GM18520 (cell line): ENCODE data around the gene C16orf74.
A peak's percentile ranks its signal among the peaks of the same experiment; 100 is the strongest.

ENCODE experiments used
- ATAC-seq: cut with Tn5 transposase; IDR thresholded peaks from one replicate; pipeline ENCODE4 v1.9.1; 2021; ENCODE audit not compliant: unreplicated experiment

The C16orf74 gene

DNA sequence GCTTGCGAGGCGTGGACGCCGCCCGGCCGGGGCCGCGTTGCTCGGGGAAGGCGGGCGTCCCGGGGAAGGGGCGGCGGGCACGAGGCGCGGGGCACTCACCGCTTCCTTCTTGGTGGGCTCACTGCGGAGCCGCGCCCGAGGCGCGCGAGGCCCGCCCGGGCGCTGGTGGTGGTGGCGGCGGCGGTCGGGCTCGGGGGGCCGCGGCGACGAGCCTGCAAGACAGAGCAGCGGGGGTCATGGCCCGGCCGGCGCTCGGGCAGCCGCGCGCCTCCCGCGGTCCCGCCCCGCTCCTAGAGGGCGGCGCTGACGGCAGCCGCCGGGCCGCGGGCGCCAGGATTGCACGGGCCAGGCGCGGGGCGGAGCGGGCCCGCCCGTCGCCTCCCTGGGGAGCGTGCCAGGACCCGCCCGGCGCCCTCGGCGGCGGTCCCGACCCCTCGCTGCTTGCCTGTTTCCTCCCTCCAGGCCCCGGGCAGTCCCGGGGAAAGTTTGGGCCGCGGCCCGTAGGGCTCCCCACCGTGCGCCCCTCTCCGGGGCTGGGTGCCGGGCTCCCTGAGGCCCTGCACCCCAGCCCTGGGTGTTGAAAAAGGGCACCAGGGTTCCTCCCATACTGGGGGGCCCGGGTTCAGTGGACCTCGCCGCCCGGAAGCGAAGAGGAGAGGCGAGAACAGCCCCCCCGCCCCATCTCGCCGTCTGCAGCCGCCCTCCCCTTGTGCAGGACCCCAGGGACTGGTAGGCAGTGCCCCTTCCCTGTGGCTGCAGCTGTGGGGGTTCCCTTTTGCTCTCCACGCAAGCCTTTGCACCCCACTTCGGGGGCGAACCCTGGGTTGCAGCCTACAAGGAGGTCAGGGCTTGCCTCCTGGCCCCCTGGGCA lies at the start of gene C16orf74:
TSS of gene C16orf74 (minus strand) at position 270 of the 871 bp plus-strand sequence. CDS start 15,879 bp downstream, outside the sequence.
- ATAC-seq: no peak

GRCh38 chr16:85800321-85800669 lies 49.4 kb upstream of the C16orf74 start:
- no peak for ATAC-seq

- ATAC-seq: peak; percentile 52
These were observed 48.8 kb upstream of the C16orf74 start, which contains the start of the genes COX4I1 and EMC8 for GRCh38 chr16:85799497-85800320. COX4I1 (plus strand) TSS chr16:85799695; CDS start chr16:85801206, 1,511 bp downstream. EMC8 (minus strand) TSS chr16:85799544; CDS start chr16:85799295, 249 bp downstream.

DNA sequence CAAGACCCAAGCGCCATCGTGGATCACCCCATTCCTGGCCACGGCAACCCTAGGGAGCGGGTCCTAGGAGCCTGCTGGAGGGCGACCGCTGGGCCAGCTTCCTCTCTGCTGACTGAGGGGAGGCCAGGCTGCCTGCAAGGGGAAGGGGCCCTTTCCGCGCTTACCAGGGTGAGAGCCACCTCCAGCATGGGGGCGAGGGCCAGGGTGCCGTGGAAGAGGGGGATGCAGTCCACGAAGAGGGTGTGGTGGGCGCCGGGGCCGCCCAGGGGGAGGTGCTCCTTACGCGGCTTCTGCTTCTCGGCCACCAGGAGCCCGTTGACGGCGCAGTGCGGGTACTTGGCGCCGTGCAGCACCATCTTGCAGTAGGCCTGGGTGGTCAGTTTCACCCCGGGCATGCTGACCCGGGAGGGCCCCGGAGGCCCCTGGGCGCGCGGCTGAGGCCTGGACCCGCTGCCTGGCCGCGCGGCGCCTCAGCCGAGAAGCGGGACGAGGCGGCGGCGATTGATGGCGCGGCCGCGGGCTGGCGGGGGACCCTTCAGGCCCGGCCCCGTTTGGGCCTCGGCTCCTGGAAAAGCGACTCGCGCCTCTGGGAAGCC lies 48.1 kb upstream of the C16orf74 start:
- ATAC-seq: no peak

DNA sequence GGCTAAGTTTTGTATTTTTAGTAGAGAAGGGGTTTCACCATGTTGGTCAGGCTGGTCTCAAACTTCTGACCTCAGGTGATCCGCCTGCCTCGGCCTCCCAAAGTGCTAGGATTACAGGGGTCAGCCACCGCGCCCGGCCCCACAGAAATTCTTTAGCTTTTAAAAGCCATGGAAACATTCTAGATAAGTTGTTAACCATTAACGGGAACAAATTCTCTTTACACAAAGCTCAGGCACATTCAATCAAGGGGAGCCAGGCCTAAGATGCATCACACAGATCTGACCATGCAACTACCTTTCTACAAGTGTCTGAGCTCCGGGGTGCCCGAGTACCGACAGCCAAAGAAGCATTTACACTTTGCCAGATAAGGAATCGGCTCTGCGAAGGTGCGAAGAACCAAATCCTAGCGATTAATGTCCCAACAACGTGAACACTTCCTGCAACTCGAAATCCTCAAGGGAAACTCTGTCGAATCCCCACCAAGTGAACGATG lies 47.4 kb upstream of the C16orf74 start:
- ATAC-seq: no peak

- ATAC-seq: no peak
These were observed 45.7 kb upstream of the C16orf74 start for GRCh38 chr16:85796599-85796998.

- no peak for ATAC-seq
These were observed 45.3 kb upstream of the C16orf74 start for GRCh38 chr16:85796152-85796551.

GRCh38 chr16:85794696-85795095 lies 43.8 kb upstream of the C16orf74 start:
- ATAC-seq: no peak

- no peak for ATAC-seq
These were observed 42.9 kb upstream of the C16orf74 start for GRCh38 chr16:85793662-85794298.

GRCh38 chr16:85789773-85790172 lies 38.9 kb upstream of the C16orf74 start:
- ATAC-seq: no peak

DNA sequence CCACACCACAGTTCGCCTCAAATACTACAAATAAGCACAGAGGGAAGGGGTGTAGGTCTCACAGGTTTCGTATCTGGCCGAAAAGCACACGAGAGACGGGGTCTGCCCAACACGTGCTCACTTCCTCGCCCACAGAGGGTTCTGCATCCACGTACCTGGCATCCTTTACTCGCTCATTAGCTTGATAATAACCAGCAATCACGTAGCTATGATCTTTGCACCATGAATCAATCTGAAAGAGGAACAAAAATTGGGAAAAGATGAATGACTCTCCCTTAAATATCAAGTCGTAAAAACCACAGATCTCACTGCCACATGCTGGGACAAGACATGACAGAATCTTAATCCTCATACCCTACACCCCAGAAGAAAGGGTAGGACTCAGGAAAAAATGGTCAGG lies 37.9 kb upstream of the C16orf74 start:
- ATAC-seq: no peak

DNA sequence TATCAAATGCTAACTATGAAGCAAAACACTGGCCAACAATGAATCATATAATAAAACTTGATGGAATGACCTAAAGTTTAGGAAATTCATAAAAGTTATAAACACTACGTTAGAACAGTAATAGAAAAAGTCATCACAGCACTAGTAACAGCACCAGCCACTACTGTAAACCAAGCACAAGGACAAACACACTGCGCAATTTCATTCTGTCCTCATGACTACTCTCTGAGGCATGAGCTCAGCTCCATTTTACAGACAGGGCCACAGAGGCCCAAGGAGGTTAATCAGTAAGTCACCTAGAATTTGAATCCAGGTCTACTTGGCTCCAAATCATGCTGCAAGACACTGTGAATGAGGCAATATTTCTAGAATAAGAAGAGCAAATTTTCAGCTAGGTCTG lies 35.0 kb upstream of the C16orf74 start:
- no peak for ATAC-seq

GRCh38 chr16:85784813-85785212 lies 33.9 kb upstream of the C16orf74 start:
- no peak for ATAC-seq

DNA sequence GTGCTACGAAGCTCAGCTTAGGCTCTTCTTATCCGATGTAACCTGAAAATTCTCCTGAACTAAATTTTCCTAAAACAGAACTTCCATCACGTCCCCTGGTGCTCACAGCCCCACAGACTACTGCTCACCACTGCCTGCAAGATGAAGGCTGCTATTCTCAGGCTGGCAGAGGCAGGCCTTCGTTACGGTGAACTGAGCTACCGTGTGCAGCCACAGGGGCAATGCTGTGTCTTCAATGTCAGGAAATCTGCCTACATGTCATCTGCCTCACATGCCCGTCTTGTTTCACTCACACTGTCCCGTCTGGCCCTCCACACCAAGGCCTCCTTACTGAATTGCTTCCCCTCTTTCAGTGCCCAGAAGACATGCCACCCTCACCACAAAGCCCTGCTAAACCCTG lies 32.5 kb upstream of the C16orf74 start:
- ATAC-seq: no peak

DNA sequence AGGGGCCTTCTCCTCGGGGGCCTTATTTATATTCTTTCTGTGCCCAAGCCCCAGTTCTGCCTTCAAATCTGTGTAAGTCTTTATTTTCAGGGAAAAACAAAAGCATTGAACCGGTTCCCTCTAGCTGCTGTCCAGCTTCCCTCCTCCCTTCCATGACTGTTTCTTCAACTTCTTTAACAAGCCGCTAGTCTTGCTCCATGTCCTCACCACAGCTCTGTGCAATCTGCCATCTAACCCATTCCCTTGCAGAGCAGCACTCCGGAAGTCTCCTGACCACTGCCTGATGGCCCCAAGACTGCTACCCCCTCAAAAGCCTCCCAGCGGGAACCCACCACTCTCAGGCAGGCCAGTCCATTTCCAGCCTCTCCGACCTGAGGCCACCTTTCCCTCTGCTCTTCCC lies 31.6 kb upstream of the C16orf74 start:
- no peak for ATAC-seq

GRCh38 chr16:85781695-85782370 lies 30.9 kb upstream of the C16orf74 start:
- ATAC-seq: no peak

- ATAC-seq: no peak
These were observed 30.3 kb upstream of the C16orf74 start for GRCh38 chr16:85781156-85781555.

- ATAC-seq: no peak
These were observed 29.4 kb upstream of the C16orf74 start for GRCh38 chr16:85780281-85780680.

DNA sequence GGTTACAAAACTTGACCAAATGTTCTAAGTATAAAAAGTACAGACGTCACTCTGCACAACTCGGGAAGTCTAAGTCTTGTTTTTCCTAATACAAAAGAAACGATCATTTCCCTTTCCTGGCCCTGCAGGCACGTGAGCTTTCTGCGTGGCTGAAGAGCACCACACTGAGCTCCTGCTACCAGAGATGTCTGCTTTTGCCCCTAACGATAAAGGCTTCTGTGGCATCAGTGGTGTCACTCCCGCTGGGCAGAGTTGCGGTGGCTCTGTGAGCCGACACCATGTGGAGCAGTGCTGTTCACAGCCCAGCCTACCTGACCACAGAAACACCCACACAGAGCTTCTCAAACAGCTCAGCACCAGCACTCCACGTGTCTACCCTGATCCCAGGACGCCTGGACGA lies 28.0 kb upstream of the C16orf74 start:
- no peak for ATAC-seq

GRCh38 chr16:85777583-85778310 lies 26.9 kb upstream of the C16orf74 start:
- no peak for ATAC-seq
